Naive thymus-derived CD4-positive, alpha-beta T cell (primary cell): Measurements from ENCODE around the gene TCL1B. TPM values are rescaled to one million over a fixed set of nuclear protein-coding genes. Genes with fewer than 3 reads are reported as not detected.

ENCODE experiments used
- ATAC-seq: fragments of 150-1000 bp; cut with Tn5 transposase; 2 replicates; pipeline ENCODE4 v1.10.0; 2021; ENCODE audit warnings: mild to moderate bottlenecking, moderate library complexity
- CTCF ChIA-PET: fragments of 350-600 bp; sonication (Branson Sonifier 250); formaldehyde crosslinking; loops from one replicate; lab custom pipeline; 2021; ENCODE audit warnings: antibody characterized with exemption; lab: Charles Lee
- POLR2A ChIA-PET: fragments of 350-600 bp; sonication (Branson Sonifier 250); formaldehyde crosslinking; loops from one replicate; lab custom pipeline; 2021; ENCODE audit warnings: antibody characterized with exemption, inconsistent platforms; lab: Charles Lee
- DNase-seq, 9 donors: peaks; one replicate each; pipeline versions ENCODE4 v3.0.0 to v3.0.0-alpha.2; 2020 to 2022; ENCODE audit warnings: mixed read lengths in 1 of 9
- H3K27ac ChIP-seq: one replicate; pipeline ENCODE4 v1.7.0; 2013; ENCODE audit warnings: mild to moderate bottlenecking, low read depth, low read length, moderate library complexity
- H3K27me3 ChIP-seq, 2 donors: one replicate each; pipeline ENCODE4 v1.7.0; 2013; ENCODE audit warnings: low read length in 2 of 2, mild to moderate bottlenecking in 2 of 2, moderate library complexity in 2 of 2; ENCODE audit not compliant: control insufficient read depth in 2 of 2, insufficient read depth in 2 of 2
- H3K36me3 ChIP-seq, 3 experiments: 1 replicate in 2 of 3; 2 replicates in 1 of 3; pipeline ENCODE4 v1.7.0; 2013; ENCODE audit warnings: low read length in 3 of 3, mild to moderate bottlenecking in 3 of 3, moderate library complexity in 1 of 3; ENCODE audit not compliant: insufficient read depth in 3 of 3, control insufficient read depth in 2 of 3
- H3K4me1 ChIP-seq, 2 donors: one replicate each; pipeline ENCODE4 v1.7.0; 2013; ENCODE audit warnings: low read length in 2 of 2, mild to moderate bottlenecking in 2 of 2, moderate library complexity in 1 of 2; ENCODE audit not compliant: control insufficient read depth in 2 of 2, insufficient read depth in 2 of 2
- H3K4me3 ChIP-seq: 2 replicates; pipeline ENCODE4 v1.7.0; 2013; ENCODE audit warnings: mild to moderate bottlenecking, low read length
- H3K9me3 ChIP-seq, 3 experiments: 1 replicate in 2 of 3; 2 replicates in 1 of 3; pipeline ENCODE4 v1.7.0; 2013; ENCODE audit warnings: low read length in 3 of 3; ENCODE audit not compliant: control insufficient read depth in 2 of 3
- H3K27ac Mint-ChIP-seq, 9 donors: one replicate each; pipeline ENCODE4 v1.8.0; 2020 to 2022; ENCODE audit warnings: mixed read lengths in 9 of 9, mild to moderate bottlenecking in 8 of 9, moderate library complexity in 5 of 9, inconsistent platforms in 2 of 9
- H3K27me3 Mint-ChIP-seq, 5 donors: one replicate each; pipeline ENCODE4 v1.8.0; 2021 to 2022; ENCODE audit warnings: mixed read lengths in 5 of 5, mild to moderate bottlenecking in 1 of 5
- H3K36me3 Mint-ChIP-seq, 5 donors: one replicate each; pipeline ENCODE4 v1.8.0; 2020 to 2022; ENCODE audit warnings: mixed read lengths in 5 of 5, mild to moderate bottlenecking in 3 of 5, inconsistent platforms in 1 of 5
- H3K4me1 Mint-ChIP-seq, 7 donors: one replicate each; pipeline ENCODE4 v1.8.0; 2020 to 2022; ENCODE audit warnings: mixed read lengths in 7 of 7, mild to moderate bottlenecking in 3 of 7, inconsistent platforms in 1 of 7
- H3K4me3 Mint-ChIP-seq, 10 donors: one replicate each; pipeline ENCODE4 v1.8.0; 2020 to 2022; ENCODE audit warnings: mild to moderate bottlenecking in 10 of 10, mixed read lengths in 10 of 10, moderate library complexity in 6 of 10, inconsistent platforms in 2 of 10
- H3K9me3 Mint-ChIP-seq, 11 donors: one replicate each; pipeline ENCODE4 v1.8.0; 2020 to 2022; ENCODE audit warnings: mixed read lengths in 11 of 11, mild to moderate bottlenecking in 4 of 11, inconsistent platforms in 1 of 11, moderate library complexity in 1 of 11
- intact Hi-C, 2 donors: fragments of 100-400 bp; cut with micrococcal nuclease; formaldehyde crosslinking; loops; one replicate each; pipeline ENCODE4 v1.15.1; 2023
- polyA plus RNA-seq, 2 donors: library from polyadenylated mRNA; unstranded; fragments of 300-500 nt; fragmentation: Illumina TruSeq; gene quantifications; one replicate each; pipeline ENCODE4 v1.2.3, GENCODE V29; 2021
- total RNA-seq, 6 experiments: library from RNA in 5 of 6; stranded (reverse) in 5 of 6; gene quantifications; 1 replicate in 5 of 6; 2 replicates in 1 of 6; pipeline ENCODE4 v1.2.3 and lab custom pipeline; 2021 to 2026

TCL1B gene
- total and polyA plus RNA-seq, 7 experiments from 2014 or later = 0.54 TPM; not detected in 6

- no peaks in the 10 kb centered on the region for H3K9me3 ChIP-seq
- H3K4me1 ChIP-seq = no peaks in the 10 kb centered on the region
- H3K27ac ChIP-seq = no peak overlapping the region
- ATAC-seq = no peak
- no peak overlapping the region for H3K4me3 Mint-ChIP-seq
- H3K36me3 ChIP-seq = no peaks in the 10 kb centered on the region
- DNase-seq = no peak
- no peak overlapping the region for H3K27ac Mint-ChIP-seq
- CTCF ChIA-PET = no interaction called here
- H3K9me3 Mint-ChIP-seq = peaks cover 0 to 2% (median 0%) of the 10 kb centered on the region in 11 donors
- no peaks in the 10 kb centered on the region for H3K4me1 Mint-ChIP-seq
- intact Hi-C loops = no loop called here
- POLR2A ChIA-PET = no interaction called here
- H3K27me3 Mint-ChIP-seq = peaks cover 2 to 53% (median 35%) of the 10 kb centered on the region in 5 donors
- H3K36me3 Mint-ChIP-seq = no peaks in the 10 kb centered on the region
- H3K27me3 ChIP-seq = peaks cover 0 to 3% of the 10 kb centered on the region in 2 donors
- no peak overlapping the region for H3K4me3 ChIP-seq
Observed at GRCh38 chr14:95677179-95677835, 8.9 kb upstream of the TCL1B start.

GRCh38 chr14:95679148-95679815, 6.9 kb upstream of the TCL1B start:
- no peaks in the 10 kb centered on the region for H3K36me3 Mint-ChIP-seq
- no peaks in the 10 kb centered on the region for H3K9me3 ChIP-seq
- peaks cover 0 to 2% (median 0%) of the 10 kb centered on the region in 11 donors for H3K9me3 Mint-ChIP-seq
- intact Hi-C loops = no loop called here
- H3K4me3 Mint-ChIP-seq = no peak overlapping the region
- DNase-seq (no peak), ATAC-seq (no peak)
- POLR2A ChIA-PET = no interaction called here
- H3K4me1 ChIP-seq = no peaks in the 10 kb centered on the region
- no peak overlapping the region for H3K27ac Mint-ChIP-seq
- CTCF ChIA-PET = no interaction called here
- no peak overlapping the region for H3K4me3 ChIP-seq
- H3K36me3 ChIP-seq = no peaks in the 10 kb centered on the region
- peaks cover 0 to 3% of the 10 kb centered on the region in 2 donors for H3K27me3 ChIP-seq
- H3K27ac ChIP-seq = no peak overlapping the region
- no peaks in the 10 kb centered on the region for H3K4me1 Mint-ChIP-seq
- peaks cover 6 to 44% (median 39%) of the 10 kb centered on the region in 5 donors for H3K27me3 Mint-ChIP-seq

- no peaks in the 10 kb centered on the region for H3K36me3 ChIP-seq
- no peaks in the 10 kb centered on the region for H3K36me3 Mint-ChIP-seq
- peaks cover 0 to 2% (median 0%) of the 10 kb centered on the region in 11 donors for H3K9me3 Mint-ChIP-seq
- no peak overlapping the region for H3K27ac Mint-ChIP-seq
- H3K4me1 Mint-ChIP-seq = no peaks in the 10 kb centered on the region
- ChIA-PET POLR2A (no interaction called here), CTCF (no interaction called here)
- H3K4me3 Mint-ChIP-seq = no peak overlapping the region
- intact Hi-C loops = loop anchor here in 1 of 2 donors (5.0 kb wide), 1 partner anchor 238 kb away; no protein-coding TSS in a partner anchor
- peaks cover 0 to 3% of the 10 kb centered on the region in 2 donors for H3K27me3 ChIP-seq
- H3K4me3 ChIP-seq = no peak overlapping the region
- peaks cover 6 to 49% (median 38%) of the 10 kb centered on the region in 5 donors for H3K27me3 Mint-ChIP-seq
- no peak overlapping the region for H3K27ac ChIP-seq
- ATAC-seq = no peak
- DNase-seq = no peak
- H3K9me3 ChIP-seq = no peaks in the 10 kb centered on the region
- H3K4me1 ChIP-seq = no peaks in the 10 kb centered on the region
Observed at GRCh38 chr14:95679998-95680735, 6.1 kb upstream of the TCL1B start.

- H3K27ac Mint-ChIP-seq = no peak overlapping the region
- DNase-seq (no peak), ATAC-seq (no peak)
- peaks cover 6 to 49% (median 28%) of the 10 kb centered on the region in 5 donors for H3K27me3 Mint-ChIP-seq
- Histone ChIP-seq H3K27ac (no peak overlapping the region), H3K4me1 (no peaks in the 10 kb centered on the region), H3K36me3 (no peaks in the 10 kb centered on the region), H3K27me3 (peaks cover 0 to 3% of the 10 kb centered on the region in 2 donors), H3K4me3 (no peak overlapping the region), H3K9me3 (no peaks in the 10 kb centered on the region)
- intact Hi-C loops = loop anchor here in 1 of 2 donors (5.0 kb wide), 1 partner anchor 239 kb away; no protein-coding TSS in a partner anchor
- ChIA-PET POLR2A (no interaction called here), CTCF (no interaction called here)
- no peaks in the 10 kb centered on the region for H3K36me3 Mint-ChIP-seq
- H3K4me1 Mint-ChIP-seq = no peaks in the 10 kb centered on the region
- H3K9me3 Mint-ChIP-seq = peaks cover 0 to 1% (median 0%) of the 10 kb centered on the region in 11 donors
- H3K4me3 Mint-ChIP-seq = no peak overlapping the region
Observed at GRCh38 chr14:95681153-95681552, 5.1 kb upstream of the TCL1B start.

DNA sequence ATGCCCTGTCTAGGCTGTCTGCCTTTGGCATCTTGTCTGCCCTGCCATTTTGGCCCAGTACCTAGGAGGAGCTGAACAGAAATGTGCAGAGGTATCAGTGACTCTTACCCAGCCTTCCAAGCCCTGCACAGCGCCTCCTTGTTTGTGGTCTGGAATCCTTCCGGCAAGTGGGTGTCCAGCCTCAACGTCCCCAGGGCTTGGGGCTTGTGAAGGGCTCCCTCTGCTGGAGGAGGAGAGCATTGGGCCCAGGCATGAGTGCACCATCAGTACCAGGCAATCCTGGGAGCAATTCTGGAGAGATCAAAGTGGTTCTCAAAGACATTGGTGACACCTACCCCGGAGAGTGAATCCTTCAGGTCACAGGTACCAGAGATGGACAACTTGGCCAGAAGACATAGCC, 2.4 kb upstream of the TCL1B start:
- Histone ChIP-seq H3K36me3 (no peaks in the 10 kb centered on the region), H3K4me3 (no peak overlapping the region), H3K9me3 (no peaks in the 10 kb centered on the region), H3K4me1 (no peaks in the 10 kb centered on the region), H3K27me3 (no peaks in the 10 kb centered on the region), H3K27ac (no peak overlapping the region)
- ATAC-seq (peak; percentile 56), DNase-seq (peak in 4 of 9 donors; percentile 8 to 32 (median 18))
- no peaks in the 10 kb centered on the region for H3K4me1 Mint-ChIP-seq
- H3K9me3 Mint-ChIP-seq = peaks cover 0 to 1% (median 0%) of the 10 kb centered on the region in 11 donors
- POLR2A ChIA-PET = no interaction called here
- H3K4me3 Mint-ChIP-seq = no peak overlapping the region
- H3K36me3 Mint-ChIP-seq = no peaks in the 10 kb centered on the region
- peaks cover 4 to 34% (median 20%) of the 10 kb centered on the region in 5 donors for H3K27me3 Mint-ChIP-seq
- intact Hi-C loops = loop anchor here (1.0 to 5.0 kb wide), 2 partner anchors 122 to 241 kb away; no protein-coding TSS in a partner anchor
- CTCF ChIA-PET = interaction anchor here (0.6 to 1.2 kb wide), 4 partner anchors 21 to 375 kb away, joined by 3 to 4 read pairs (median 4); no protein-coding TSS in a partner anchor
- no peak overlapping the region for H3K27ac Mint-ChIP-seq

DNA sequence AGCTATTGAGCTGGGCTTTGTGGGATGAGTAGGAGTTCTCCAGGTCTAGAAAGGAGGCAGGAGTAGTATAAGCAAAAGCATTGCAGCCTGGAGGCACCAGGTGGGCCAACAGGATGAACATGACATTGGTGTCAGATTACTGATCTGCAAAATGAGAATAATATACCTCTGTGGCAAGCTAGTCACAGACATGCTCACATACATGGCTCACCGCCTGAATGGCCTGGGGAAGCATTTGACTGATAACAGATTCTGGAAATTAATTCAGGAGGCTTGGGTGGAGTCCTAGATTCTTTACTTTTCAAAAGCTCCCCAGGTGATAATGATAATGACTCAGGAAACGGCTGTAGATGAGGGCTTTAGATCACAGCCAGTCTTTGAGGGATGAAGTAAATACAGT, 709 bp downstream of the TCL1B start:
- no peaks in the 10 kb centered on the region for H3K9me3 ChIP-seq
- no peaks in the 10 kb centered on the region for H3K36me3 Mint-ChIP-seq
- ATAC-seq (no peak), DNase-seq (no peak)
- peaks cover 0 to 1% (median 0%) of the 10 kb centered on the region in 11 donors for H3K9me3 Mint-ChIP-seq
- ChIA-PET POLR2A (no interaction called here), CTCF (no interaction called here)
- no peaks in the 10 kb centered on the region for H3K4me1 ChIP-seq
- H3K36me3 ChIP-seq = no peaks in the 10 kb centered on the region
- no peaks in the 10 kb centered on the region for H3K27me3 ChIP-seq
- H3K27me3 Mint-ChIP-seq = peaks cover 4 to 23% (median 13%) of the 10 kb centered on the region in 5 donors
- H3K27ac Mint-ChIP-seq = no peak overlapping the region
- H3K4me3 ChIP-seq = no peak overlapping the region
- no peak overlapping the region for H3K4me3 Mint-ChIP-seq
- intact Hi-C loops = no loop called here
- no peak overlapping the region for H3K27ac ChIP-seq
- no peaks in the 10 kb centered on the region for H3K4me1 Mint-ChIP-seq
